ENCODE data around the gene RNASEH2A. TPM values are rescaled to one million over a fixed set of nuclear protein-coding genes. Genes with fewer than 3 reads are reported as not detected.

The RNASEH2A gene
- total RNA-seq, 1 experiment from 2014 or later: 72.9 TPM

GRCh38 chr19:12793290-12794195 is 12.8 kb upstream of the RNASEH2A start (continued):
- TF ChIP-seq ZMAT4 (CRISPR knock-in tag; IDR thresholded peaks at IDR 0.05) (no peak), NR1H2 (CRISPR knock-in tag; IDR thresholded peaks at IDR 0.05) (no peak), EMX1 (CRISPR knock-in tag; IDR thresholded peaks at IDR 0.05) (no peak), ZBTB43 (CRISPR knock-in tag; IDR thresholded peaks at IDR 0.05) (no peak), FOXP1 (CRISPR knock-in tag; IDR thresholded peaks at IDR 0.05; ENCODE audit: borderline replicate concordance) (0 out of 2 replicates have a peak, but pooled peaks have one; percentile 23), ZNF396 (CRISPR knock-in tag; IDR thresholded peaks at IDR 0.05; ENCODE audit: borderline replicate concordance) (no peak), NFE2L1 (CRISPR knock-in tag; IDR thresholded peaks at IDR 0.05) (no peak), CBFB (CRISPR knock-in tag; IDR thresholded peaks at IDR 0.05; ENCODE audit: low read depth) (no peak), CDX4 (CRISPR knock-in tag; IDR thresholded peaks at IDR 0.05; ENCODE audit: borderline replicate concordance) (no peak), USF2 (CRISPR knock-in tag; IDR thresholded peaks at IDR 0.05) (peak; percentile 29; the same call in 1 of the 2 replicates), ZNF121 (CRISPR knock-in tag; IDR thresholded peaks at IDR 0.05) (no peak), ZBTB21 (CRISPR knock-in tag; IDR thresholded peaks at IDR 0.05; ENCODE audit: borderline replicate concordance) (no peak), SMAD3 (CRISPR knock-in tag; IDR thresholded peaks at IDR 0.05; ENCODE audit: borderline replicate concordance) (no peak), STAT6 (CRISPR knock-in tag; conservative IDR thresholded peaks at IDR 0.05; ENCODE audit: low read depth) (no peak), ARID4B (CRISPR knock-in tag; IDR thresholded peaks at IDR 0.05; ENCODE audit: borderline replicate concordance) (no peak; the same call in 1 of the 2 replicates), MAX (CRISPR knock-in tag; IDR thresholded peaks at IDR 0.05) (peak; percentile 69; the same call in 1 of the 2 replicates), MLX (CRISPR knock-in tag; IDR thresholded peaks at IDR 0.05) (no peak), SOX15 (CRISPR knock-in tag; IDR thresholded peaks at IDR 0.05) (no peak), HMGXB4 (CRISPR knock-in tag; IDR thresholded peaks at IDR 0.05) (no peak), NR2C2 (CRISPR knock-in tag; IDR thresholded peaks at IDR 0.05) (no peak), SP1 (CRISPR knock-in tag; conservative IDR thresholded peaks at IDR 0.05) (peak; percentile 84)
- TF ChIP-seq, protein P1, sequence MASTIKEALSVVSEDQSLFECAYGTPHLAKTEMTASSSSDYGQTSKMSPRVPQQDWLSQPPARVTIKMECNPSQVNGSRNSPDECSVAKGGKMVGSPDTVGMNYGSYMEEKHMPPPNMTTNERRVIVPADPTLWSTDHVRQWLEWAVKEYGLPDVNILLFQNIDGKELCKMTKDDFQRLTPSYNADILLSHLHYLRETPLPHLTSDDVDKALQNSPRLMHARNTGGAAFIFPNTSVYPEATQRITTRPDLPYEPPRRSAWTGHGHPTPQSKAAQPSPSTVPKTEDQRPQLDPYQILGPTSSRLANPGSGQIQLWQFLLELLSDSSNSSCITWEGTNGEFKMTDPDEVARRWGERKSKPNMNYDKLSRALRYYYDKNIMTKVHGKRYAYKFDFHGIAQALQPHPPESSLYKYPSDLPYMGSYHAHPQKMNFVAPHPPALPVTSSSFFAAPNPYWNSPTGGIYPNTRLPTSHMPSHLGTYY (CRISPR knock-in tag; IDR thresholded peaks at IDR 0.05): no peak
